Spleen (tissue), 11 donors: ENCODE measurements around the gene PARD3B. TPM values are rescaled to one million over a fixed set of nuclear protein-coding genes. Genes with fewer than 3 reads are reported as not detected.

Experiments
- DNase-seq: peaks from one replicate; pipeline ENCODE4 v3.0.0-alpha.2; 2020
- H3K27ac ChIP-seq, 8 donors: fragments of 200-600 bp; sonication (generic) in 7 of 8; 1 replicate in 4 of 8; 2 replicates in 4 of 8; pipeline versions ENCODE4 v1.5.0 to v1.8.0; 2016 to 2021; ENCODE audit warnings: inconsistent platforms in 4 of 8, mild to moderate bottlenecking in 4 of 8, moderate library complexity in 1 of 8
- H3K27me3 ChIP-seq, 7 donors: fragments of 200-600 bp; sonication (generic) in 6 of 7; replicated peaks in 1 of 7; 1 replicate in 4 of 7; 2 replicates in 3 of 7; pipeline versions ENCODE4 v1.5.0 to v1.8.0; 2016 to 2021; ENCODE audit warnings: inconsistent platforms in 3 of 7, mild to moderate bottlenecking in 1 of 7
- H3K36me3 ChIP-seq, 6 donors: fragments of 200-600 bp; sonication (generic) in 5 of 6; 1 replicate in 4 of 6; 2 replicates in 2 of 6; pipeline versions ENCODE4 v1.5.0 to v1.8.0; 2016 to 2021; ENCODE audit warnings: inconsistent platforms in 2 of 6
- H3K4me1 ChIP-seq, 6 donors: fragments of 200-600 bp; sonication (generic) in 5 of 6; 1 replicate in 3 of 6; 2 replicates in 3 of 6; pipeline versions ENCODE4 v1.5.0 to v1.8.0; 2016 to 2021; ENCODE audit warnings: inconsistent platforms in 3 of 6
- H3K4me3 ChIP-seq, 8 donors: fragments of 200-600 bp; sonication (generic) in 7 of 8; 1 replicate in 4 of 8; 2 replicates in 4 of 8; pipeline versions ENCODE4 v1.5.0 to v1.8.0; 2016 to 2021; ENCODE audit warnings: inconsistent platforms in 4 of 8, mild to moderate bottlenecking in 4 of 8, moderate library complexity in 2 of 8
- H3K9me3 ChIP-seq, 8 donors: fragments of 200-600 bp; sonication (generic) in 7 of 8; 1 replicate in 4 of 8; 2 replicates in 4 of 8; pipeline versions ENCODE4 v1.5.0 to v1.8.0; 2016 to 2021; ENCODE audit warnings: inconsistent platforms in 4 of 8
- POLR2A ChIP-seq, 3 donors: fragments of 450-650 bp; IDR thresholded peaks; one replicate each; pipeline ENCODE4 v1.5.1; 2017; ENCODE audit warnings: antibody characterized with exemption in 3 of 3, mild to moderate bottlenecking in 1 of 3
- POLR2AphosphoS5 ChIP-seq, 3 donors: sonication (generic); formaldehyde crosslinking; IDR thresholded peaks; one replicate each; pipeline ENCODE4 v1.5.1; 2017; ENCODE audit warnings: antibody characterized with exemption in 3 of 3
- WGBS, 5 donors: extraction: QIAGEN DNeasy Blood & Tissue Kit in 3 of 5; methylation state at CpG; one replicate each; pipeline versions ENCODE4 v1.1.5 to v1.1.7; 2013 to 2018; 5-methylcytosine and 5-hydroxymethylcytosine counted together
- intact Hi-C: fragments of 100-400 bp; cut with DNase I; formaldehyde crosslinking; loops from one replicate; pipeline ENCODE4 v1.15.0; 2023; ENCODE audit warnings: low total_unique reads
- polyA plus RNA-seq, 3 donors: library from polyadenylated mRNA; stranded (reverse); fragments of 200-250 nt; gene quantifications; one replicate each; pipeline ENCODE4 v1.2.1, GENCODE V29; 2013
- total RNA-seq, 7 donors: library from RNA; depleted of rRNA in 3 of 7; stranded (reverse); fragments of >200 nt in 3 of 7; fragmentation: NEBNext Ultra II Directional in 4 of 7; extraction: Animal tissue kit (Norgen Biotek cat#: 25700) in 4 of 7; gene quantifications; one replicate each; pipeline versions ENCODE4 v1.1.0 to v1.2.1, GENCODE V29; 2016 to 2021
- TF ChIP-seq, protein P1 (sequence below), 11 experiments: fragments of 200-600 bp in 7 of 11; fragments of 450-650 bp in 4 of 11; sonication (generic) in 4 of 11; IDR thresholded peaks in 8 of 11; conservative IDR thresholded peaks in 3 of 11; 1 replicate in 7 of 11; 2 replicates in 4 of 11; pipeline versions ENCODE4 v1.4.0 to v1.8.0; 2016 to 2021; ENCODE audit warnings: antibody characterized with exemption in 11 of 11, inconsistent platforms in 4 of 11, mild to moderate bottlenecking in 1 of 11
- donor health status: healthy with polysubstance abuse.
- donor health status: DM: no; HTN: no; CAD: no; lungs with moderate emphysema.
- donor health status: DM: no; HTN: no; CAD: no.
- donor health status: Bipolar disorder and iron deficiency.
- donor health status: healthy.
- donor health status: DM: no; HTN: no; CAD: no.
- donor health status: DM: yes; HTN: yes; CAD: no.

Gene PARD3B
- total and polyA plus RNA-seq, 10 donors: 0.85 to 27.8 (median 14.7) TPM

- Histone ChIP-seq H3K27me3 (no peaks in the 10 kb centered on the region), H3K36me3 (no peaks in the 10 kb centered on the region), H3K27ac (peak overlapping the region in 2 of 8 donors; percentile 26 to 31), H3K4me1 (peaks cover 0 to 17% (median 10%) of the 10 kb centered on the region in 6 donors), H3K4me3 (no peak overlapping the region), H3K9me3 (no peaks in the 10 kb centered on the region)
- no peak for DNase-seq
- intact Hi-C loops: no loop called here
- TF ChIP-seq, protein P1, sequence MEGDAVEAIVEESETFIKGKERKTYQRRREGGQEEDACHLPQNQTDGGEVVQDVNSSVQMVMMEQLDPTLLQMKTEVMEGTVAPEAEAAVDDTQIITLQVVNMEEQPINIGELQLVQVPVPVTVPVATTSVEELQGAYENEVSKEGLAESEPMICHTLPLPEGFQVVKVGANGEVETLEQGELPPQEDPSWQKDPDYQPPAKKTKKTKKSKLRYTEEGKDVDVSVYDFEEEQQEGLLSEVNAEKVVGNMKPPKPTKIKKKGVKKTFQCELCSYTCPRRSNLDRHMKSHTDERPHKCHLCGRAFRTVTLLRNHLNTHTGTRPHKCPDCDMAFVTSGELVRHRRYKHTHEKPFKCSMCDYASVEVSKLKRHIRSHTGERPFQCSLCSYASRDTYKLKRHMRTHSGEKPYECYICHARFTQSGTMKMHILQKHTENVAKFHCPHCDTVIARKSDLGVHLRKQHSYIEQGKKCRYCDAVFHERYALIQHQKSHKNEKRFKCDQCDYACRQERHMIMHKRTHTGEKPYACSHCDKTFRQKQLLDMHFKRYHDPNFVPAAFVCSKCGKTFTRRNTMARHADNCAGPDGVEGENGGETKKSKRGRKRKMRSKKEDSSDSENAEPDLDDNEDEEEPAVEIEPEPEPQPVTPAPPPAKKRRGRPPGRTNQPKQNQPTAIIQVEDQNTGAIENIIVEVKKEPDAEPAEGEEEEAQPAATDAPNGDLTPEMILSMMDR (IDR thresholded peaks at IDR 0.05 in 8 of 11, conservative IDR thresholded peaks at IDR 0.05 in 3 of 11): no peak
- TF ChIP-seq POLR2A (IDR thresholded peaks at IDR 0.05): no peak
- no peak for TF ChIP-seq POLR2AphosphoS5 (IDR thresholded peaks at IDR 0.05)
- 30 to 53% (median 45%) methylated on average over 2 of the region's 2 CpGs for WGBS, 5 donors
Observed at GRCh38 chr2:204971206-204971907, 426.1 kb downstream of the PARD3B start.

GRCh38 chr2:204972161-204972560 is 426.9 kb downstream of the PARD3B start:
- no peak for TF ChIP-seq POLR2A (IDR thresholded peaks at IDR 0.05)
- no peaks in the 10 kb centered on the region for H3K27me3 ChIP-seq
- no peaks in the 10 kb centered on the region for H3K36me3 ChIP-seq
- H3K9me3 ChIP-seq: no peaks in the 10 kb centered on the region
- intact Hi-C loops: no loop called here
- no peak overlapping the region for H3K27ac ChIP-seq
- H3K4me1 ChIP-seq: peaks cover 0 to 12% (median 6%) of the 10 kb centered on the region in 6 donors
- no peak for DNase-seq
- H3K4me3 ChIP-seq: no peak overlapping the region

GRCh38 chr2:204972606-204973336 is 427.5 kb downstream of the PARD3B start:
- Histone ChIP-seq H3K4me3 (no peak overlapping the region), H3K4me1 (peaks cover 0 to 8% (median under 1%) of the 10 kb centered on the region in 6 donors), H3K36me3 (no peaks in the 10 kb centered on the region), H3K27ac (no peak overlapping the region), H3K27me3 (no peaks in the 10 kb centered on the region), H3K9me3 (no peaks in the 10 kb centered on the region)
- intact Hi-C loops: no loop called here
- DNase-seq: no peak
- 80 to 90% (median 85%) methylated on average over 5 of the region's 5 CpGs for WGBS, 5 donors
- TF ChIP-seq, protein P1 (IDR thresholded peaks at IDR 0.05 in 8 of 11, conservative IDR thresholded peaks at IDR 0.05 in 3 of 11): no peak

DNA sequence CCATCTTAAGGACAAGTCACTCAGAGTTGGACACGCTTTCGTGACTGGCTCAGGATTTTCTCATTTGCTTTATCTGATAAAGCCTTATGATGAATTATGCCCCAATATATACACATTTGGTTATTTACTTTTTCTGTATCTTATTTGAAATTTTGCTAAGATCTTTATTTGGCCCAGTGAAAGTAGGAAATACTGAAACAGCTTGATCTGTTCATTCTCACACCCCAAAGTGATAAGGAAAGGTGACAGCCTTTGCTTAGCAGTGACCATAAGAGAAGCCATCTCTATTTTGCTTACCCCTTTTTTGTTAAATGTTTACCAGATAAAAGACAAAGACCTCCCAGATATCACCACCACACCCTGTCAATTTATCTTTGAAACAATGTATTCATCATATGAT is 428.3 kb downstream of the PARD3B start:
- WGBS, 5 donors: 90 to 100% (median 93%) methylated on average over 2 of the region's 2 CpGs
- peaks cover 0 to 8% (median 0%) of the 10 kb centered on the region in 6 donors for H3K4me1 ChIP-seq
- H3K4me3 ChIP-seq: no peak overlapping the region
- no peaks in the 10 kb centered on the region for H3K9me3 ChIP-seq
- H3K36me3 ChIP-seq: no peaks in the 10 kb centered on the region
- no peak for DNase-seq
- no peak for TF ChIP-seq POLR2A (IDR thresholded peaks at IDR 0.05)
- TF ChIP-seq POLR2AphosphoS5 (IDR thresholded peaks at IDR 0.05): no peak
- TF ChIP-seq, protein P1 (IDR thresholded peaks at IDR 0.05 in 8 of 11, conservative IDR thresholded peaks at IDR 0.05 in 3 of 11): no peak
- intact Hi-C loops: no loop called here
- H3K27me3 ChIP-seq: no peaks in the 10 kb centered on the region
- H3K27ac ChIP-seq: no peak overlapping the region
